ENCODE results near the gene TCAF2. TPM values are rescaled to one million over a fixed set of nuclear protein-coding genes. Genes with fewer than 3 reads are reported as not detected.
"Not testable (repeated sequence)": the region's sequence is repeated elsewhere in the genome, so short reads cannot be mapped to it uniquely, and the experiment has no call there.

The TCAF2 gene
- 2.5 and 2.6 TPM in 2 replicates for polyA plus RNA-seq (2011; rRNA removed)
- polyA minus RNA-seq (2011; rRNA and poly(A)+ RNA removed) = 4.1 and 4.5 TPM in 2 replicates

DNA sequence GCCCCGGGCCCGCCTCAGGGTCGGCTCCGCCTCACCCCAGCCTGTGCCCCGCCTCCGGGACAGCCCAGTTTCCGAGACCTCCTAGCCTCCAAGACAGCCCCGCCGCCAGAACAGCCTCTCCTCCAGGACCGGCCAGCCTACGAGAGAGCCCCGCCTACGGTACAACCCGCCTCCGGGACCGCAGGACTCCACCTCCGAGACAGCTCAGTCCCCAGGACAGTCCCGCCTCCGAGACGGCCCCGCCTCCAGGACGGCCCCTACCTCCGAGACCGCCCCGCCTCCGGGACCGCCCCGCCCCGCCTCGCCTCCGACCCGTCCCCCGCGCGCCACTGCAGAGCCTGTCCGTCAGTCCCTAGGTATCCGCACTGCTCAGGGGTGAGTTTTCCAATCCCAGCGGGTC lies at the start of gene TCAF2:
Gene TCAF2 (plus strand): TSS at position 329 of the 400 bp plus-strand sequence.
- H3K27ac ChIP-seq (ENCODE audit: low read depth, low read length); H3K27me3 ChIP-seq (ENCODE audit: control insufficient read depth, insufficient read depth, low read length); POLR2A ChIA-PET; H3K9me3 ChIP-seq (ENCODE audit: control insufficient read depth, insufficient read depth, low read length); DNase-seq (ENCODE audit: low read depth, low spot score); CTCF ChIA-PET: not testable (repeated sequence)
- 0 out of 2 replicates have a peak within 1 kb of the TSS, but pooled peaks have one; percentile 34 for H3K4me3 ChIP-seq (ENCODE audit: low read depth, low read length)

DNA sequence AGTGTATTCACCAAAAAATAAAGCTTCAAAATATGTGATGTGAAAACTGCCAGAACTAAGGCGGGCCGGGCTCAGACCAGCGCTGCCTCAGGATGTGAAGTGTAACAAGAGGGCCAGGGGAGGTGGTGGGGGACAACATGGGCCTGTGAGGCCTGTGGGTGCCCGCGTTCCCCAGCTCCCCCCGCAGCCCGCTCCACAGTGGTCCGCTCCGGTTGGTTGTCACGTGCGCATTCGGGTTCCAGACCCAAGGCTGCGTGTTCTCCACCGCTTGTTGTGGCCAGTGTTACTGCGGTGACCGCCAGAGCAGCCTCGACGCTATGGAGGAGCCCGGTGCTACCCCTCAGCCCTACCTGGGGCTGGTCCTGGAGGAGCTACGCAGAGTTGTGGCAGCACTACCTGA lies 49.3 kb upstream of the TCAF2 start, which contains the start of gene CTAGE15:
Gene CTAGE15 (plus strand): TSS at position 301 of the 400 bp plus-strand sequence. CDS start 17 bp downstream, at position 318.
- H3K4me3 ChIP-seq (ENCODE audit: low read depth, low read length); CTCF ChIA-PET; H3K27ac ChIP-seq (ENCODE audit: low read depth, low read length); H3K9me3 ChIP-seq (ENCODE audit: control insufficient read depth, insufficient read depth, low read length); DNase-seq (ENCODE audit: low read depth, low spot score); POLR2A ChIA-PET; H3K27me3 ChIP-seq (ENCODE audit: control insufficient read depth, insufficient read depth, low read length): not testable (repeated sequence)

DNA sequence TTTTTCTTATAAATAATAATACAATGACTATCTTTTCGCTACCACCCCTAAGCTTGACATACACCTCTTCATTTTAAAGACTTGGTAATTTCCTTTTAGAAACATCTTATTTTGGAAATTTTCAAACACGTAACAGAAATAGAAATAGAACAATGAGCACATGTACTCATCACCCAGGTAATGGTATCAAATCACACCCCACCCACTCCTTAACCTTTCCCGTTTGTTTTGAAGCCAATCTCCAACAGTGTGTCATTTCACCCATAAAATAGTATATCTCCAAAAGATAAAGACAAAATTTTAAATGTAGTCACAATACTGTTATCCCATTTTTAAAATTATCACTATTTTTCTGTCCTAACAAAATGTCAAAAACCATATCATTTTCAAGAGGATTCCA lies 32.6 kb upstream of the TCAF2 start:
- DNase-seq (ENCODE audit: low read depth, low spot score); H3K27ac ChIP-seq (ENCODE audit: low read depth, low read length); H3K27me3 ChIP-seq (ENCODE audit: control insufficient read depth, insufficient read depth, low read length); H3K4me3 ChIP-seq (ENCODE audit: low read depth, low read length); CTCF ChIA-PET; POLR2A ChIA-PET; H3K9me3 ChIP-seq (ENCODE audit: control insufficient read depth, insufficient read depth, low read length): not testable (repeated sequence)

DNA sequence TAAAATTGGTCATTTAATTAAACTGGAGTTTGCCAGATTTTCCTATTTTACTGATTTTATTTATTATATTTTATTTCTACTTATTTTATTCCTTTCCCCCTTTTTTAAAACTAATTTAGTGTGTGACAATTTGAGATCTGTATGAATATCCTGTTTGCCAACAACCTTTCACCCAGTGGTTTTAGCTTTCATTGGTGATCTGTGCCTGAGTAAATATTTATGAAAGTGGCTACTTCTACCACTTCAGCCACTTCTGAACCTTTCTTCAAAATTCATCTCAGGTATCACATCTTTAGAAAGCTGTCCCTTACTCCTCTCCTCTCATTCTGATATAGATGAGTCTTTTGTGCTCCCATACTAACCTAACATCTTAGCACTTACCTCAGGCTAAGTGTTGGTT lies 30.9 kb upstream of the TCAF2 start:
- CTCF ChIA-PET; H3K27me3 ChIP-seq (ENCODE audit: control insufficient read depth, insufficient read depth, low read length); H3K9me3 ChIP-seq (ENCODE audit: control insufficient read depth, insufficient read depth, low read length); DNase-seq (ENCODE audit: low read depth, low spot score); H3K27ac ChIP-seq (ENCODE audit: low read depth, low read length); H3K4me3 ChIP-seq (ENCODE audit: low read depth, low read length); POLR2A ChIA-PET: not testable (repeated sequence)

DNA sequence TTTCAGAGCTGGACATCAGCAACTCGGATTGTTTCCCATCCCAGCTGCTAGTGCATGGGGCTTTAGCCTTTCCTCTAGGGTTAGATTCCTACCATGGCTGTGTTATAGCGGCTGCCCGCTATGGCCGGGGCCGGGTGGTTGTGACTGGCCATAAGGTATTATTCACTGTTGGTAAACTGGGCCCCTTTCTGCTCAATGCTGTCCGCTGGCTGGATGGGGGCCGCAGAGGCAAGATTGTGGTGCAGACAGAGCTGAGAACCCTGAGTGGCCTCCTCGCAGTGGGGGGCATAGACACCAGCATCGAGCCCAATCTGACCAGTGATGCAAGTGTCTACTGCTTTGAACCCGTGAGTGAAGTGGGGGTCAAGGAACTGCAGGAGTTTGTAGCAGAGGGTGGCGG lies 22.7 kb upstream of the TCAF2 start:
- H3K4me3 ChIP-seq (ENCODE audit: low read depth, low read length); CTCF ChIA-PET; H3K27me3 ChIP-seq (ENCODE audit: control insufficient read depth, insufficient read depth, low read length); H3K27ac ChIP-seq (ENCODE audit: low read depth, low read length); DNase-seq (ENCODE audit: low read depth, low spot score); POLR2A ChIA-PET; H3K9me3 ChIP-seq (ENCODE audit: control insufficient read depth, insufficient read depth, low read length): not testable (repeated sequence)

DNA sequence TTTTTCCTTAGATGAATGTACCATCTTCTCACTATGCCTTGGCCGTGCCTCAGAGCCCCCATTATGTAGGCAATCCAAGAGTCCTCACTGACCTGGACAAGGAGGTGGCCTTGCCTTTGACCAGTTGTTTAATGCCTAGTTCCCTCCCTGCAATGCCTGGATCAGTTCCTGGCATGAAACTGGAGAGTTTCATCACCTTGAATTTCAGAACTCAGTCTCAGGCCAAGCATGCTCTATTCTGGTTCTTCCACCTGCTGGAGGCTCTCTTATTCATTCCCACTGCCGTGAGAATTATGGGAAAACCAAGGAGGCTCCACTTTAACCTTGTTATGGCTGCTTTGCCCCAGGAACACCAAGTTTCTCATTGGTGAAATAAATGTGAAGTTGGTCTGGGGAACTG lies 17.2 kb upstream of the TCAF2 start:
- H3K4me3 ChIP-seq (ENCODE audit: low read depth, low read length); CTCF ChIA-PET; H3K27ac ChIP-seq (ENCODE audit: low read depth, low read length); POLR2A ChIA-PET; H3K9me3 ChIP-seq (ENCODE audit: control insufficient read depth, insufficient read depth, low read length); DNase-seq (ENCODE audit: low read depth, low spot score); H3K27me3 ChIP-seq (ENCODE audit: control insufficient read depth, insufficient read depth, low read length): not testable (repeated sequence)

DNA sequence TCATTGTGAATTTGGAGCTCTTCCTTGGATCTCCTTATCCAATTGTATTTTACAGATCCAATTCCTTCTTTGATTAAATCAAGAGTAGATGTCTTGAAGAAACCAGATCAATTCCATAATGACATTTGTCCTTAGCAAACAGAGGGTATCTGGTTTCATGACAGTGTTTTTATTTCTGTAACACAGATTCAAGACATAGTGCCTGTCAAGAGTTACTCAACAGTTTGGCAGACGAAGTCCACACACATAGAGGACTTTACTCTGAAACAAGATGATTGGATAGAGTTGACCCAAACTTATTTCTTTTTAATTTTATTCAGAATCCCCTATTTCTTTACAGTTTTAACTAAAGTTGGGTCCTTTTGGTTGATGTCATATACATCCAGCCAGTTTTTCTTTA lies 14.7 kb upstream of the TCAF2 start:
- H3K9me3 ChIP-seq (ENCODE audit: control insufficient read depth, insufficient read depth, low read length); DNase-seq (ENCODE audit: low read depth, low spot score); H3K27ac ChIP-seq (ENCODE audit: low read depth, low read length); H3K4me3 ChIP-seq (ENCODE audit: low read depth, low read length); CTCF ChIA-PET; POLR2A ChIA-PET; H3K27me3 ChIP-seq (ENCODE audit: control insufficient read depth, insufficient read depth, low read length): not testable (repeated sequence)

DNA sequence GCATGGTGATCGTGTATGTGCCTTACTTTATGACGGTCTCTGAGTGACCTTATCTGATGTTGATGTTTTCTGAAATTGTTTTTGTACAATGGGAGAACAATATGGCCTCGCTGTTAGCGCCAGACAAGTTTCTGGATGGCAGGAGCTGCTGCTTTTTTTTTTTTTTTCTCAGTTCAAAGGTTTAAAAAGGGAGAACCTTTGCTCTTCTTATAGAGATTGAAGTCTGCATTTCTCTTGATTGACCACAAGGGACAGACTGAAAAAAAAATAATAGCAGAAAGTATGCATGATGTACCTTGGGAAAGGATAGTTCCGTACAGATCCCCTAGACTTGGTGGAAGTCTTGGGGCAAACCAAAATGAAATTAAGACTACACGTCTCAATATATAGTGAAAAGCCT lies 5.2 kb upstream of the TCAF2 start:
- H3K9me3 ChIP-seq (ENCODE audit: control insufficient read depth, insufficient read depth, low read length); H3K27me3 ChIP-seq (ENCODE audit: control insufficient read depth, insufficient read depth, low read length); DNase-seq (ENCODE audit: low read depth, low spot score); CTCF ChIA-PET; POLR2A ChIA-PET; H3K4me3 ChIP-seq (ENCODE audit: low read depth, low read length); H3K27ac ChIP-seq (ENCODE audit: low read depth, low read length): not testable (repeated sequence)

DNA sequence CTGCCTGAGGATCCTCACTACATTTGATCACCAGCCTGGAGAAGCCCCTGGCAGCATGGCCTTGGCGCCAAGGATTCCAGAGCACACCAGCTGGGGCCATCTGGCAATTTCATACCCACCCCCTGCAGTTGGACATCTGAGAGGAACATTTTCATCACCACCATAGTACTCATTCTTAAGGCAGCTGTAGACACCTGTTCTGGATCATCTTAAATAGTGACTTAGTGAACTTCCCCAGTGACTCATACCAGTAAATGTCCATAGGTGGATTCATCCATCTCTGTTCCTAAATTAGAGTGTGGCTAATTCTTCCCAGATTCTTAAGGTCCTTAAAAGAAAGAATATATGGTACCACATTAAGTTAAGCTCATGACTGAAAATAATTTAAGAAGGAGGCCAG lies 3.6 kb upstream of the TCAF2 start:
- POLR2A ChIA-PET; H3K27me3 ChIP-seq (ENCODE audit: control insufficient read depth, insufficient read depth, low read length); H3K27ac ChIP-seq (ENCODE audit: low read depth, low read length); H3K4me3 ChIP-seq (ENCODE audit: low read depth, low read length); H3K9me3 ChIP-seq (ENCODE audit: control insufficient read depth, insufficient read depth, low read length); DNase-seq (ENCODE audit: low read depth, low spot score); CTCF ChIA-PET: not testable (repeated sequence)

DNA sequence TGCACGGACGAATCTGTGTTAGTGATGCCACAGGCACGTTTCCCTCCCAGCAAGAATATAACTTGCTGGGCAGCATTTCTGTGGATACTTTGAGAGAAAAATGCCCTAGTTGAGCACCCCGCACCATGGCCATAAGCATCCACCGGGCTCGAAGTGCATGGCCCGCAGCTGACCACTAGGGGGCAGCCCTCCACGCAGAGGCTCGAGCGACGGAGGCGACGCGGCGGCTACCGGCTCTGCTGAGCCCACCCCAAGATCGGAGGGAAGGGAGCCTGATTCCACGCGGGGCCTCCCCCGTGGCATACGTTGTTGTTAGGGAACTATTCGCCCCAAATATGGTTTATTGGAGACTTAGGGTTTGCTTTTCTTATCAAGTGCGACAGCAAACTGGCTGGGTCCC lies 716 bp upstream of the TCAF2 start:
- H3K27ac ChIP-seq (ENCODE audit: low read depth, low read length); CTCF ChIA-PET; POLR2A ChIA-PET; H3K9me3 ChIP-seq (ENCODE audit: control insufficient read depth, insufficient read depth, low read length); H3K27me3 ChIP-seq (ENCODE audit: control insufficient read depth, insufficient read depth, low read length); DNase-seq (ENCODE audit: low read depth, low spot score); H3K4me3 ChIP-seq (ENCODE audit: low read depth, low read length): not testable (repeated sequence)
- TF ChIP-seq, protein P1, sequence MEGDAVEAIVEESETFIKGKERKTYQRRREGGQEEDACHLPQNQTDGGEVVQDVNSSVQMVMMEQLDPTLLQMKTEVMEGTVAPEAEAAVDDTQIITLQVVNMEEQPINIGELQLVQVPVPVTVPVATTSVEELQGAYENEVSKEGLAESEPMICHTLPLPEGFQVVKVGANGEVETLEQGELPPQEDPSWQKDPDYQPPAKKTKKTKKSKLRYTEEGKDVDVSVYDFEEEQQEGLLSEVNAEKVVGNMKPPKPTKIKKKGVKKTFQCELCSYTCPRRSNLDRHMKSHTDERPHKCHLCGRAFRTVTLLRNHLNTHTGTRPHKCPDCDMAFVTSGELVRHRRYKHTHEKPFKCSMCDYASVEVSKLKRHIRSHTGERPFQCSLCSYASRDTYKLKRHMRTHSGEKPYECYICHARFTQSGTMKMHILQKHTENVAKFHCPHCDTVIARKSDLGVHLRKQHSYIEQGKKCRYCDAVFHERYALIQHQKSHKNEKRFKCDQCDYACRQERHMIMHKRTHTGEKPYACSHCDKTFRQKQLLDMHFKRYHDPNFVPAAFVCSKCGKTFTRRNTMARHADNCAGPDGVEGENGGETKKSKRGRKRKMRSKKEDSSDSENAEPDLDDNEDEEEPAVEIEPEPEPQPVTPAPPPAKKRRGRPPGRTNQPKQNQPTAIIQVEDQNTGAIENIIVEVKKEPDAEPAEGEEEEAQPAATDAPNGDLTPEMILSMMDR (IDR thresholded peaks at IDR 0.05; ENCODE audit: low read depth, low read length) = peak; percentile 21

DNA sequence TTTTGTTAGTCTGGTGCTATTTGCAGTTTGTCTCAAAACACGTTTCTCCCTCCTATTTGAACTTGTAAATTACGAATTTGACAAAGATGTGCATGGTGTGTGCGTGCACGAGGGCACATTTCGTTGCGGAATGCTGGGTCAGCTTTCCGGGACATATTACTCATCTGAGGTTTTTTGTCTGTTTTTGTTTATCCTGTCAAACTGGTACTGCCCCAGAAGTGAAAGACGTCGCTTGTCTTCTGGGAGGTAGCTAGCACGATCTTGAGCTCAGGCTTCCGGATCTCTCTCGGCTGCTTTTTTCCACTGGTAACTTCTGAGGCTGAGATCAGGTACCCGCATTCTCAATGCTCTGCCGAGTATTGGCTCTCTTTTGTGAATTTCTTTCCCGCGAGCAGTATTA lies 401 bp downstream of the TCAF2 start:
- H3K27ac ChIP-seq (ENCODE audit: low read depth, low read length); H3K27me3 ChIP-seq (ENCODE audit: control insufficient read depth, insufficient read depth, low read length); POLR2A ChIA-PET; H3K9me3 ChIP-seq (ENCODE audit: control insufficient read depth, insufficient read depth, low read length); DNase-seq (ENCODE audit: low read depth, low spot score); CTCF ChIA-PET; H3K4me3 ChIP-seq (ENCODE audit: low read depth, low read length): not testable (repeated sequence)

DNA sequence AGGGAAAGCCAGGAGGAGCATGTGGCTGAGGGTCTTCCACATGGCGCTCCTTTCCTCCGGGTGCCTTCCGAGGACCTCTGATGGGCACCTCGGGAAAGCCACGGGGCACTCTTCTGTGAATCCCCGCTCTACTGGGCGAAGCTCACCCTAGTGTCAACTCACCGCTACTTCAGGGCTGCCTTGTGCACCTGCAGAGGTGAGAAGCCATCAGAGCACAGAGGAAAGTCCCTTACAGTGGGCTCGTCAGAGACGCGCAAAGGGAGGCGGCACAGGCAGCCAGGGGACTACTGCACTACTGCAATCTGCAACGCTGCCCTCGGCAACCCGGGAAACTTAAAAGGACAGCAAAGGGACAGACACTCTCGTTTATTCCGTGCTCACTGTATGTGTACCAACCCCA lies 1.4 kb downstream of the TCAF2 start:
- DNase-seq (ENCODE audit: low read depth, low spot score); H3K27ac ChIP-seq (ENCODE audit: low read depth, low read length); H3K9me3 ChIP-seq (ENCODE audit: control insufficient read depth, insufficient read depth, low read length); CTCF ChIA-PET; POLR2A ChIA-PET; H3K4me3 ChIP-seq (ENCODE audit: low read depth, low read length); H3K27me3 ChIP-seq (ENCODE audit: control insufficient read depth, insufficient read depth, low read length): not testable (repeated sequence)
